Midbrain (tissue), 1 donor: ENCODE results near the gene GOLGA8J.
"Not testable (repeated sequence)": the region's sequence is repeated elsewhere in the genome, so short reads cannot be mapped to it uniquely, and the experiment has no call there.

Source experiments
- DNase-seq: peaks from one replicate; lab custom pipeline; 2025; lab: John Stamatoyannopoulos, UW

The GOLGA8J gene

DNA sequence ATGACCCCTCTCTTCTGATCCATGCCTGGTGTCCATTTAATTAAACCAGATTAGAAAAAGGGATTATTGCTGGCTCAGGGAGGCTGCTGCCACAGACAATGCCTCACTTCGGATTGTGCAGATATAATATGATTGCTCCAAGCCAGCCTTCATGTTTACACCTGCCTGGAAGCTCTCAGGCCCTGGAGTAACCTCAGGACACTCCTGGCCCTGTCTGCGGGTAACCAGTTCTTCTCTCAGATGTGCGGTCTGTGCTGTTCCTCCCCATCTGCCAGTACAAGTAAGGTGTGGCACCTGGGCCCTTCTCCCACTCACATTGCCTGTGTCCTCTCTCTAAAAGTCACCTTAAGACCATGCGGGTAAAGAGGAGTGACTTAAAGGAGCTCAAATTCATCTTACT is 8.8 kb upstream of the GOLGA8J start:
- no peak for DNase-seq

DNA sequence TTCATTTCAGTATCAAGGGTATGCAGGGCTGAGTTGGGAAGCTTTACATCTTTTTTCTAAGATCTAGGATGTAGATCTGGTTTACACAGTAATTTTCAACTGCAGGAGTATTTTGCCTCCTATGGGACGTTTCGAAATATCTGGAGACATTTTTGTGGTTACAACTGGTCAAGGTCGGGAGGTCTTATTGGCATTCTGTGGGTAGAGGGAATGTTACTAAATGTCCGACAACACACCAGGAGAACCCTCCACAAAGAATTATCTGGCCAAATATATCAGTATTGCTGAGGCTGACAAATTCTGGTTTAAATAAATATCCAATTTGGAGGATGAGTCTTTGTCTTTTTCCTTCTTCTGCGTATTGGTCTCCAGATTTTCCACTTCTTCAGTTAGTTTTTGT is 1.9 kb upstream of the GOLGA8J start:
- not testable (repeated sequence) for DNase-seq

DNA sequence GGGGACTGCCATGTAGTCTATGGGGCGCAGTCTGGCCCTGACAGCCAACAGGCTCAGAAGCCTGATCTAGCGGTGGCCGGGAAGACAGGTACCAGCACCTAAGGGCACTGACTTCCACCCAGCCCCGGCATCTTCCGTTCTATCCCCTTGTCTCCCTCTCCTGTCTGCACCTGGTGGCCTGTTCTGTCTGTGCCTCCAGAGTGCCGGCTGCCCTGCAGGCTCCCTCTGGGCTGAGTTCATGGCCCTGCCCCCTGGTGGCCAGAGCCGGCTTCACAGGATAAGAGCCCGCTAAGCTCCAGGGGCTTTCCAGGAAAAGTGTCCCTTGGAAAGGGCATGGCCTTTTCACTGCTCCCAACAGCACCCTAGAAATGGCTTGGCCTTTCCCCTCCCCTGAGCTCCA is 15.1 kb downstream of the GOLGA8J start:
- not testable (repeated sequence) for DNase-seq

DNA sequence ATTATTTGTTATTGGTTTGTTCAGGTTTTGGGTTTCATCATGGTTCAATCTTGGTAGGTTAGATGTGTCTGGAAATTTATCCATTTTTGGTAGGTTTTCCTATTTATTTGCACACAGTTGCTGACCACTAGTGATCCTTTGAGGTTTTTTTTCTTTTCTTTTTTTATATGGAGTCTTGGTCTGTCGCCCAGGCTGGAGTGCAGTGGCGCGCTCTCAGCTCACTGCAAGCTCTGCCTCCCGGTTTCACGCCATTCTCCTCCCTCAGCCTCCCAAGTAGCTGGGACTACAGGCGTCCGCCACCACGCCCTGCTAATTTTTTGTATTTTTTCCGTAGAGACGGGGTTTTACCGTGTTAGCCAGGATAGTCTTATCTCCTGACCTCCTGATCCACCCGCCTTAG is 20.1 kb downstream of the GOLGA8J start:
- not testable (repeated sequence) for DNase-seq

DNA sequence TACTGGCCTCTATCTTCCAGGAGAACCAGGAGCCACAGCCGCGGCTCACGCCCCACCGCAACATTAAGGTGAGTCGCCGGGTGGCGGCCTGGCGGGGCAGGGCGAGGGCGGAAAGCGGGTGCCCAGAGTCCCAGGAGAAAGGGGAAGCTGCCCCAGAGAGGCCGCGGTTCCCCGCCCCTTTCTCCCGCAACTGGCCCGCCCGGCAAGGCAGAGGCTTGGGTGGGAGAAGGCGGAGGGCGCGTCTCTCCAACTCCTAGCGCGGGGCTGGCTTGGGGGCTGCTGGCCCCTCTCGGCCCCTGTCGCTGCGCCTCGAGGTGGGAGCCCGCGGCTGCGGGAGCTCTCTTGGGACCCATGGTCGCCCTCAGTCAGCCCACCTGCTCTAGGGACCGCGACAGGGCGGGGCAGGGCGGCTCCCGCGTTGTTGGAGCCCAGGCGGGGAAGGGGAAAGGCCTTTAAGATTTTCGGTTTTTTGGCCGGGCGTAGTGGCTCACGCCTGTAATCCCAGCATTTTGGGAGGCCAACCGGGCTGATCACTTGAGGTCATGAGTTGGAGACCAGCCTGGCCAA is 21.3 kb downstream of the GOLGA8J start:
- not testable (repeated sequence) for DNase-seq

DNA sequence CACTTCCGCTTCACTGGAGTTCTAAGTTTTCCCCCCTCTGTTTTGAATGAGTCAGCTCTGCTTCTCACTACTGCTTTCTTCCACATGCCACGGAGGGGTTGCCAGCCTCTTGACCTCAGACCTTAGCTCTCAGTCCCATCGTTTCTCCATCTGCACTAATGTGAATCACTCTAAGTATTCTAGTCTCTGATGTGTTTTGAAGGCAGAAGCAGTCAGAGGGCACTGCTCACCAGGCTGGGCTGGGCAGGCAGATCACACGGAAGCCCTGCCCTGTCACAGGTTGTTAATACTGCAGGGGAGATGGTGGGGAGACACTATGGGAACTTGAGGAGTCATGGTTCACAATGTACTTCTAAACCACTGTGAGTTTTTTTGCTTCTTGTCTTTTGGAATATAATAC is 27.8 kb downstream of the GOLGA8J start:
- DNase-seq = not testable (repeated sequence)

DNA sequence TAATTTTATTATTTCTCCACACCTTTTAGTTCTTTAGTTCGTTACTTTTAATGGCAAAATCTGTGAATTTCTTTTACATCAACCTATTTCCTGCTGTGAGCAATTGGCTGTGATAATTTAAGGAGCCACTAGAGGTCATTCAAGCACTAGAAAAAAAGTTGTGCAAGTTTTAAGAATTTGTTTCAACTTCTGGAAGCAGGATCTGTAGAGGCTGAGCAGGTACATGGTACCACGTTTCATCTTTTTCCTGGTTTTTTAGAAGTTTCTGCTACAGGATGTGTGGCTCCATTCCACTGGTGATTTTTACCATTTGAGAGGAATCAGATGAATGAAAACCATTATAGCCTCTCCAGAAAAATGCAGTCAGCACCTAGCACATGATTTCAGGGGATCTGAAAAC is 47.3 kb downstream of the GOLGA8J start:
- not testable (repeated sequence) for DNase-seq

DNA sequence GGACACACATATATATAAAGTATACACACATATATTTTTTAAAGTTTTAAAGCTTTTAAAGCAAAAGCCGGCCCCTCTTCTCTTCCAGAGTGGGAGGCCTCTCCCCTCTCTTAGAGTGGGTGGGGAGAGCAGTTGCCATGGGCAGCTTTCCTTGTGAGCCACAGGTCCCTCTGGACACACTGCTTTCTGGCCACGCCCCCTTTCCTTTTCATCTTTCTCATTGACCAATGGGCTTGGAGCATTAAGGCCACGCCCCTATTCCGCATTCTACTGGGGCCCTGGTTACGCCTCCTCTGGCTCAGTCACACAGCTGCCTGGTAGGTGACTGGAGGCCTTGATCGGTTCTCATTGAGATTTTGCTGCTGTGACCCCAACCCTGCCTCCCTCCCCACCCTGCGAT is 52.0 kb downstream of the GOLGA8J start, which contains the start of gene GOLGA8T:
TSS of gene GOLGA8T (plus strand) at position 301 of the 400 bp plus-strand sequence. CDS start at position 399, 98 bp downstream.
- not testable (repeated sequence) for DNase-seq
